Adrenal gland (tissue), 12 donors: ENCODE results near the gene EPM2AIP1. TPM values are rescaled to one million over a fixed set of nuclear protein-coding genes. Genes with fewer than 3 reads are reported as not detected.

Source experiments
- DNase-seq, 7 donors: peaks; one replicate each; pipeline ENCODE4 v3.0.0-alpha.2; 2019 to 2020
- H3K27ac ChIP-seq, 5 donors: fragments of 200-600 bp; sonication (generic) in 4 of 5; 1 replicate in 3 of 5; 2 replicates in 2 of 5; pipeline versions ENCODE4 v1.5.1 to v1.8.0; 2016 to 2020; ENCODE audit warnings: mild to moderate bottlenecking in 1 of 5
- H3K27me3 ChIP-seq: fragments of 200-600 bp; 2 replicates; pipeline ENCODE4 v1.8.0; 2021
- H3K36me3 ChIP-seq, 2 donors: fragments of 200-600 bp; replicated peaks in 1 of 2; 1 replicate in 1 of 2; 2 replicates in 1 of 2; pipeline versions ENCODE4 v1.5.1 to v1.8.0; 2018 to 2022
- H3K4me1 ChIP-seq, 2 donors: fragments of 200-600 bp; replicated peaks in 1 of 2; 1 replicate in 1 of 2; 2 replicates in 1 of 2; pipeline versions ENCODE4 v1.5.1 to v1.8.0; 2018 to 2021
- H3K4me3 ChIP-seq, 4 donors: fragments of 200-600 bp; sonication (generic) in 3 of 4; one replicate each; pipeline ENCODE4 v1.5.1; 2016 to 2018
- H3K9me3 ChIP-seq, 3 donors: fragments of 200-600 bp; sonication (generic) in 1 of 3; replicated peaks in 1 of 3; 1 replicate in 2 of 3; 2 replicates in 1 of 3; pipeline versions ENCODE4 v1.5.1 to v1.8.0; 2016 to 2021
- CTCF ChIP-seq, 6 experiments: fragments of 450-650 bp in 4 of 6; fragments of 200-600 bp in 2 of 6; sonication (generic) in 1 of 6; IDR thresholded peaks; 1 replicate in 5 of 6; 2 replicates in 1 of 6; pipeline versions ENCODE4 v1.5.1 to v1.8.0; 2016 to 2021; ENCODE audit warnings: antibody characterized with exemption in 6 of 6, mild to moderate bottlenecking in 2 of 6, moderate library complexity in 1 of 6
- POLR2A ChIP-seq, 2 donors: fragments of 450-650 bp; IDR thresholded peaks; one replicate each; pipeline ENCODE4 v1.6.1; 2017; ENCODE audit warnings: antibody characterized with exemption in 2 of 2, mild to moderate bottlenecking in 2 of 2, moderate library complexity in 1 of 2
- WGBS, 4 donors: extraction: QIAGEN DNeasy Blood & Tissue Kit in 2 of 4; methylation state at CpG; one replicate each; pipeline versions ENCODE4 v1.1.5 to v1.1.7; 2013 to 2017; 5-methylcytosine and 5-hydroxymethylcytosine counted together
- intact Hi-C, 2 donors: fragments of 100-400 bp; cut with DNase I; formaldehyde crosslinking; loops; one replicate each; pipeline versions ENCODE4 v1.14.1 to v1.15.0; 2022 to 2023
- polyA plus RNA-seq, 3 donors: library from polyadenylated mRNA; stranded (reverse); fragments of 200-250 nt in 2 of 3; fragments of 350-450 nt in 1 of 3; fragmentation: Illumina TruSeq in 1 of 3; extraction: RNeasy Lipid Tissue Mini Kit (QIAGEN cat#74804) in 1 of 3; gene quantifications; one replicate each; pipeline ENCODE4 v1.2.3, GENCODE V29; 2013 to 2014
- total RNA-seq, 9 donors: library from RNA; depleted of rRNA in 4 of 9; stranded (reverse); fragments of >200 nt in 4 of 9; fragments of 120-200 nt in 1 of 9; fragmentation: NEBNext Ultra II Directional in 1 of 9; extraction: Animal tissue kit (Norgen Biotek cat#: 25700) in 1 of 9; gene quantifications; one replicate each; pipeline versions ENCODE4 v1.1.0 to v1.2.4, GENCODE V29; 2013 to 2023
- donor health status: healthy with polysubstance abuse.
- donor health status: Bipolar disorder and iron deficiency.
- donor health status: DM: yes; HTN: yes; CAD: no.
- donor health status: DM: no; HTN: no; CAD: no.
- donor health status: DM: no; HTN: no; CAD: no.
- donor health status: DM: yes; HTN: yes; CAD: no.

Gene EPM2AIP1
- total and polyA plus RNA-seq, 12 donors: 6.2 to 37.2 (median 17.2) TPM

- intact Hi-C loops: no loop called here
- Histone ChIP-seq H3K27ac (no peak overlapping the region), H3K4me3 (no peak overlapping the region), H3K9me3 (no peaks in the 10 kb centered on the region), H3K27me3 (no peaks in the 10 kb centered on the region), H3K36me3 (peaks cover 0 to 25% of the 10 kb centered on the region in 2 donors), H3K4me1 (peaks cover 0 to 9% of the 10 kb centered on the region in 2 donors)
- WGBS, 4 donors: 67 to 75% (median 70%) methylated on average over 3 of the region's 3 CpGs
- TF ChIP-seq POLR2A (IDR thresholded peaks at IDR 0.05) (no peak), CTCF (IDR thresholded peaks at IDR 0.05) (no peak)
- no peak for DNase-seq
Observed at GRCh38 chr3:37030588-37030987, 37.7 kb upstream of the EPM2AIP1 start.

GRCh38 chr3:37029516-37030163, 36.7 kb upstream of the EPM2AIP1 start:
- no peak for DNase-seq
- H3K4me3 ChIP-seq: no peak overlapping the region
- intact Hi-C loops: loop anchor here in 1 of 2 donors (10.0 kb wide), 1 partner anchor 185 kb away; no protein-coding TSS in a partner anchor
- H3K27me3 ChIP-seq: no peaks in the 10 kb centered on the region
- no peaks in the 10 kb centered on the region for H3K9me3 ChIP-seq
- peaks cover 0 to 9% of the 10 kb centered on the region in 2 donors for H3K4me1 ChIP-seq
- H3K27ac ChIP-seq: no peak overlapping the region
- TF ChIP-seq CTCF (IDR thresholded peaks at IDR 0.05) (no peak), POLR2A (IDR thresholded peaks at IDR 0.05) (no peak)
- H3K36me3 ChIP-seq: peaks cover 0 to 32% of the 10 kb centered on the region in 2 donors

DNA sequence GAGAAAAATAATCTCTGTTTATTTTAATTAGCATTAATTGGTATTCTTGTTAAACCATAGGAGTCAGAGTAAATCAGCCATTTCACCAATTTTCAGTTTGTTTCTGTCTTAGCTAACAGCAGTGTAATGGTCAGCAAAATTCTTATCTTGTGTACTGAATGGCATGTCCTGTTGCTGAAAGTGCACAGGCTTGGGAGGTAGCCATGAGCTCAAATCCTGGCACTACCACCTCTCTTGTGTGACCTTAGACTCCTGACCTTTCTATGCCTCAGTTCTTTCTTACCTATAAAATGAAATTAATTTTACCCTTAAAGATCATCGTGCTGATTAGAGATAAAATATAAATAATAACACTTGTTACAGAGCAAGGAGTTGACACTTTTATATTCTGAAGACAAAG, 36.2 kb upstream of the EPM2AIP1 start:
- no peaks in the 10 kb centered on the region for H3K27me3 ChIP-seq
- H3K4me1 ChIP-seq: peaks cover 0 to 9% of the 10 kb centered on the region in 2 donors
- peak overlapping the region in 2 of 5 donors; percentile 1 to 3 for H3K27ac ChIP-seq
- peaks cover 0 to 32% of the 10 kb centered on the region in 2 donors for H3K36me3 ChIP-seq
- intact Hi-C loops: loop anchor here in 1 of 2 donors (10.0 kb wide), 1 partner anchor 186 kb away; no protein-coding TSS in a partner anchor
- TF ChIP-seq CTCF (IDR thresholded peaks at IDR 0.05) (no peak), POLR2A (IDR thresholded peaks at IDR 0.05) (no peak)
- no peaks in the 10 kb centered on the region for H3K9me3 ChIP-seq
- WGBS, 4 donors: 67 to 89% (median 80%) methylated on average over 1 of the region's 1 CpG
- no peak for DNase-seq
- H3K4me3 ChIP-seq: no peak overlapping the region

GRCh38 chr3:37028329-37028728, 35.4 kb upstream of the EPM2AIP1 start:
- peak overlapping the region in 2 of 5 donors; percentile 17 to 27 for H3K27ac ChIP-seq

More at GRCh38 chr3:37028329-37028728, 35.4 kb upstream of the EPM2AIP1 start:
- Histone ChIP-seq H3K27me3 (no peaks in the 10 kb centered on the region), H3K9me3 (no peaks in the 10 kb centered on the region), H3K36me3 (peaks cover 0 to 36% of the 10 kb centered on the region in 2 donors), H3K4me3 (no peak overlapping the region), H3K4me1 (peaks cover 0 to 9% of the 10 kb centered on the region in 2 donors)
- 22 to 57% (median 55%) methylated on average over 1 of the region's 1 CpG for WGBS, 4 donors
- peak; percentile 28 to 88 (median 61) for DNase-seq
- intact Hi-C loops: loop anchor here in 1 of 2 donors (10.0 kb wide), 1 partner anchor 186 kb away; no protein-coding TSS in a partner anchor
- TF ChIP-seq CTCF (IDR thresholded peaks at IDR 0.05): no peak
- TF ChIP-seq POLR2A (IDR thresholded peaks at IDR 0.05): no peak
